K562 (cell line): Measurements from ENCODE around the gene TMPO. TPM values are rescaled to one million over a fixed set of nuclear protein-coding genes. Genes with fewer than 3 reads are reported as not detected.

Experiments used
- BRCA1 ChIP-seq, 2 experiments: fragments of 450-650 bp in 1 of 2; sonication (generic) in 1 of 2; formaldehyde crosslinking in 1 of 2; IDR thresholded peaks; 2 replicates each; pipeline versions ENCODE4 v1.5.0 to v1.6.1; 2017 to 2020; ENCODE audit warnings: mild to moderate bottlenecking in 1 of 2, missing genetic modification reagents in 1 of 2
- GTF2F1 ChIP-seq: IDR thresholded peaks from 2 replicates; pipeline ENCODE4 v1.6.1; 2011; ENCODE audit warnings: low read depth, low read length, improper control_type of control experiment
- HMGXB4 ChIP-seq: sonication (generic); formaldehyde crosslinking; IDR thresholded peaks from 2 replicates; pipeline ENCODE4 v1.8.1; 2023; ENCODE audit warnings: mild to moderate bottlenecking, missing genetic modification reagents
- HOMEZ ChIP-seq: fragments of 250-450 bp; sonication (Bioruptor Pico); IDR thresholded peaks from 2 replicates; pipeline ENCODE4 v1.4.0; 2020; ENCODE audit warnings: mild to moderate bottlenecking, moderate library complexity
- KDM5B ChIP-seq: fragments of 200-600 bp; sonication (generic); IDR thresholded peaks from 2 replicates; pipeline ENCODE4 v1.6.1; 2012; ENCODE audit warnings: low read depth, mild to moderate bottlenecking, moderate library complexity, low read length, control low read depth, inconsistent platforms; ENCODE audit not compliant: insufficient replicate concordance
- KLF16 ChIP-seq: IDR thresholded peaks from 2 replicates; pipeline ENCODE4 v1.6.1; 2016; ENCODE audit warnings: antibody characterized with exemption
- MXD1 ChIP-seq: fragments of 250-450 bp; sonication (Bioruptor Pico); IDR thresholded peaks from 2 replicates; pipeline ENCODE4 v1.8.0; 2021; ENCODE audit warnings: borderline replicate concordance, mild to moderate bottlenecking, moderate library complexity; ENCODE audit not compliant: poor library complexity, severe bottlenecking
- MXI1 ChIP-seq: IDR thresholded peaks from 2 replicates; pipeline ENCODE4 v1.6.1; 2011; ENCODE audit warnings: low read depth, mild to moderate bottlenecking, improper control_type of control experiment, low read length
- NCOR1 ChIP-seq: fragments of 450-650 bp; IDR thresholded peaks from 2 replicates; pipeline ENCODE4 v1.6.1; 2016; ENCODE audit warnings: mild to moderate bottlenecking, moderate library complexity
- NFATC3 ChIP-seq: fragments of 450-650 bp; IDR thresholded peaks from 2 replicates; pipeline ENCODE4 v1.6.1; 2017; ENCODE audit warnings: mild to moderate bottlenecking
- NR3C1 ChIP-seq: sonication (generic); formaldehyde crosslinking; IDR thresholded peaks from 2 replicates; pipeline ENCODE4 v1.8.1; 2022; ENCODE audit warnings: missing genetic modification reagents
- RBM17 ChIP-seq: fragments of 200-400 bp; formaldehyde crosslinking; IDR thresholded peaks from 2 replicates; pipeline ENCODE4 v1.6.1; 2017; ENCODE audit warnings: low read depth, mild to moderate bottlenecking, low read length, borderline replicate concordance
- SETDB1 ChIP-seq: IDR thresholded peaks from one replicate; pipeline ENCODE4 v1.6.1; 2012; ENCODE audit warnings: low read length, control low read depth, inconsistent platforms
- THAP12 ChIP-seq: fragments of 250-450 bp; sonication (Bioruptor Pico); IDR thresholded peaks from 2 replicates; pipeline ENCODE4 v1.9.0; 2021; ENCODE audit warnings: mild to moderate bottlenecking, inconsistent platforms
- USF1 ChIP-seq: sonication (generic); formaldehyde crosslinking; IDR thresholded peaks from 2 replicates; pipeline ENCODE4 v1.9.0; 2022; ENCODE audit warnings: mild to moderate bottlenecking, missing genetic modification reagents
- ZBTB17 ChIP-seq: fragments of 450-650 bp; formaldehyde crosslinking; IDR thresholded peaks from 2 replicates; pipeline ENCODE4 v1.4.0; 2020; ENCODE audit warnings: mild to moderate bottlenecking
- ZNF668 ChIP-seq: fragments of 250-450 bp; sonication (Bioruptor Pico); IDR thresholded peaks from 2 replicates; pipeline ENCODE4 v1.8.0; 2022; ENCODE audit warnings: mild to moderate bottlenecking, inconsistent platforms
- ZNF740 ChIP-seq, 3 experiments: fragments of 200-800 bp in 1 of 3; sonication (Bioruptor generic) in 1 of 3; sonication (generic) in 1 of 3; formaldehyde crosslinking in 1 of 3; IDR thresholded peaks; 2 replicates each; pipeline versions ENCODE4 v1.6.1 to v1.8.0; 2016 to 2022; ENCODE audit warnings: mild to moderate bottlenecking in 2 of 3, missing compliant biosample characterization in 2 of 3, missing genetic modification characterization in 2 of 3, missing genetic modification reagents in 1 of 3
- polyA plus RNA-seq, 8 experiments: library from polyadenylated mRNA; depleted of rRNA in 4 of 8; stranded (reverse) in 5 of 8; unstranded in 3 of 8; fragments of >200 nt; fragmentation: Nextera tagmentation in 2 of 8; fragmentation: Illumina TruSeq in 1 of 8; extraction: Ambion mirVana in 2 of 8; extraction: Trizol in 1 of 8; gene quantifications; 2 replicates each; pipeline versions ENCODE4 v1.2.1 to v1.2.3, GENCODE V29; 2011 to 2014; ENCODE audit warnings: inconsistent platforms in 1 of 8, missing spikeins in 1 of 8
- total RNA-seq, 7 experiments: library from RNA; depleted of rRNA in 6 of 7; stranded (reverse); fragments of >200 nt in 6 of 7; fragmentation: Illumina TruSeq in 2 of 7; extraction: Trizol in 2 of 7; gene quantifications; 2 replicates each; pipeline versions ENCODE4 v1.2.1 to v1.2.3, GENCODE V29; 2011 to 2021; ENCODE audit warnings: low replicate concordance in 1 of 7

The TMPO gene
- total and polyA plus RNA-seq, 9 of the 15 experiments (the other 6 are each of a cell fraction or from before 2014, with no cell fraction given), result 62.1 to 263 (median 182) TPM

GRCh38 chr12:98503592-98504367 is 11.6 kb upstream of the TMPO start (continued):
- TF ChIP-seq KDM5B (peak; percentile 95), NFATC3 (0 out of 2 replicates have a peak, but pooled peaks have one; percentile 37), RBM17 (no peak), HOMEZ (CRISPR knock-in tag) (no peak), MXI1 (0 out of 2 replicates have a peak, but pooled peaks have one; percentile 38), THAP12 (CRISPR knock-in tag) (no peak), SETDB1 (no peak), NCOR1 (peak; percentile 53), ZNF740 (CRISPR knock-in tag; IDR thresholded peaks at IDR 0.05) (0 out of 2 replicates have a peak, but pooled peaks have one; percentile 78), ZNF740 (tag; IDR thresholded peaks at IDR 0.05) (no peak), USF1 (peak; percentile 11; the same call in 1 of the 2 replicates), KLF16 (no peak), NR3C1 (CRISPR knock-in tag) (no peak), MXD1 (CRISPR knock-in tag) (no peak), ZNF668 (CRISPR knock-in tag) (peak; percentile 67; the same call in 1 of the 2 replicates), ZBTB17 (no peak), BRCA1 (IDR thresholded peaks at IDR 0.05) (no peak), BRCA1 (CRISPR knock-in tag; IDR thresholded peaks at IDR 0.05) (no peak), HMGXB4 (CRISPR knock-in tag) (peak; percentile 91), GTF2F1 (peak; percentile 58; the same call in 1 of the 2 replicates)
